Stimulated activated CD8-positive, alpha-beta memory T cell treated with anti-CD3 and anti-CD28 coated beads, Interleukin-7, amount 100 ng/mL, for 4 hours (primary cell): ENCODE measurements around the gene RUNX2.
A peak's percentile ranks its signal among the peaks of the same experiment; 100 is the strongest.

ENCODE experiments used
- DNase-seq, 2 donors: peaks; one replicate each; pipeline ENCODE4 v3.0.0-alpha.2; 2020; ENCODE audit warnings: low read depth in 2 of 2

RUNX2 gene

DNA sequence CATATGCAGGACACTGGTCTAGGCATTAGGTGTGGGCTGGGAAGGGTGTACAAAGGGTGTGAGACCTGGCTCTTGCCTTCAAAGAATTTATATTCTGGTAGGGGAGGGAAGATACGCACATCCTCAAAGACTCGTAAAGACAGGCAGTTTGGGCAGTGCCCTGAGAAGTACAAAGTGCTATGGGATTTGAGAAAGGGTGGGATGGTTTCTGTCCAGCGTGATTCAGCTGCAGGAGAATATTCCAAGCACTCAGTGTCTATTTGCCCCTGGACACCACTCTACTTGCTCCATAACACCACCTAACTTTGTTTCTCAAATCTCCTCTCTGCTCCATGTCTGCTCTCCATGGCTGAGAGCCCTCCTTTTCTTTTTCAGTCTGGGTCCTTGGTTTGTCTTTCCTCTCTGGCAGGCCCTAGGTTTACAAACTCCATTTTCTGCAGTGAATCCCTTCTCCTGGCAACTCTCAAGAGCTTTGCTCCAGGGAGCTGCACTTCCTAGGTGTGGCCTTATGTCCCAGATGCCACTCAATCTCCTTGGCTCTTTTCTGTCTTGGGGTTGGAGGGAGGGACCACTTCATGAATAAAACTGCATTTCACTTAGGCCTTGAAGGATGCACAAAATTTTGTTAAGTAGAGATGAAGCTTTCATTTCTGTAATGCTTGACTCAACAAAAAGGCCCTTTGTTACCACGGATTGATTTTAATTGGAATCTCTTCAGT is 377.2 kb downstream of the RUNX2 start:
- DNase-seq = no peak

DNA sequence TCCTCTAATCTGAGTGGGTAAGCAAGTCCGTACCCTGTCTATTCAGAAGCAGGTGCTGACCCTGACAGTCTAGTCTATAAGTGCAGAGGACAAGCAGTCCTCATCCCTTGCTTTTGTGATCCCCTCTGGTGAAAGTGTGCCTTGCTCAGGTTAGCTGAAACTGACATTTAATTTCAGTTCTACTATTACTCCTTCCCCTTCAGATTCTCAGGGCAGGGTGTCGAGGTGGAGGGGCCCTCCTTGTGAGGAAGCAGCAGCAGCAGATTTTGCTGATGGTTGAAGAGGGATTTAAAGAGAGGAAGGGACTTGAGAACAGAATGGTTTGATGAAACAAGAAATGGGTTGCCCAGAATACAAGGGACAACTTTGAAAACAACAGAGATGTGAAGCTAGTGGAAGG is 378.2 kb downstream of the RUNX2 start:
- no peak for DNase-seq

DNA sequence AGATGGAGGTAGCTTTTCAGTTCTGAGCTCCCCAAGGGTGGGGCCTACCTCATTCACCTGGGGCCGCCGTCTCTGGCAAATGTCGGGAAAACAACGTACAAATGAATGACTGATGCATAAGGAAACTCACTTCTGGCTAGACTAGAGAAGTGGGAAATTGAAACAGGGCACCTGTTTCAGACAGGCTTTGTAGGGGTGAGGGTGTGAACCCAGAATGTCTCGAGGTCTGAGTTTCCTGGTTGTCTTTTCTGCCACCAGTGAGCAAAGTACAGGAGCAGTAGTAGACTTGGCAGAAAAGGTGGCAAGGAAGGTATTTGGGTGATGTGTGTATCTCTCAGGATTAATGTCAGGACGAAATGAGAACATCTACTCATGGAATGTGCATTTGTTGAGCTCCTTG is 379.0 kb downstream of the RUNX2 start:
- DNase-seq = no peak

DNA sequence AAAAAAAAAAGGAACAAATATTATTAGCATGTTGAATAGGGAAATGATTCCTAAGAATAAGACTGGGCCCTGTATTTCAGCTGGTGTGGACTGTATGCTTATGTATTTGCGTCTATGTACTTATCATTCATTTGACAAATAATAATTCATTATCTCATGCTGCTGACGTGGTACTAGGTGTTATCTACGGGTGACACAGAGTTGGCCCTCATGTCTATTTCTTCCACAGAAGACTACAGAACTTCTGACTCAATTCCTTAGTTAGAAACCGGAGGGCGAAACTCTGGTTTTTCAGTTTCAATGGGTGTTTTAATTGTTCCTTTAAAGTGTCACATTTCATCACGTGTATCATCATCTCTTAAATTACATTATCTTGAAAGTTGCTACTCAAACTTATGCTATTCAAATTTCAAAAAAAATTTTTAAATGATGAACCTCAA is 381.7 kb downstream of the RUNX2 start:
- DNase-seq = no peak

DNA sequence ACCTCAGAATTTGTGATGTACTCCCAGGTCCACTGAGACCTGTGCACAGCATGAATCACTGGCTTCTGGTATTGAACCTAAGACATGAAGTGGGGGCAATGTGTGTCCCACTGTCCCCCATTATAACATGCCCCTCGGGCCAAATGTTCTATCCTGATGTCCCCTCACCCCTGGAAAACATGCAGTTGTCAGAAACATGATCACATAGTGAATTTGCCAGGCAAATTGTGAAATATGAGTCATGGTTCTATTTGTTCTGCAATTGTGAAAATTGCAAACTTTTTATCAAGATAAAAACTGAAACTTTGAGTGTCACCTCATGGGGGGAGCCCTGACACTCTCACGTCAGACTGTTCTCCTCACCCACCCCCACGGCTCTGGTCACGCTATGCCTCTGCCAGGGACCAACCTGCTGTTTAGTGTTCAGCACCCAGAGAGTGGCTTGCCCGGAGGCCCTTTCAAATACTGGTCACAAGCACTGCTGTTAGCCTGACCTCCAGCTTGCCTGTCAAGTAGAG is 382.2 kb downstream of the RUNX2 start:
- DNase-seq = peak; percentile 39 to 57

DNA sequence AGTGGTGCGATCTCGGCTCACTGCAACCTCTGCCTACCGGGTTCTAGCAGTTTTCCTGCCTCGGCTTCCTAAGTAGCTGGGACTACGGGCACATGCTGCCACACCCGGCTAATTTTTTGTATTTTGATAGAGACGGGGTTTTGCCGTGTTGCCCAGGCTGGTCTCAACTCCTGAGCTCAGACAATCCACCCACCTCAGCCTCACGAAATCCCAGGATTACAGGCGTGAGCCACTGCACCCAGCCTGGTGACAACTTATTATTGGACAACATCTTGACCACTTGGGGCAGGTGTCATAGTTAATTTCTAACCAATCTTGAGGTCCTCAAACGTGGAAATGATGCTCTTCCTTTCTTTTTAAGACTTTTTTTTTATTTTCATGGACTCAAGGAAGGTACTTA is 383.9 kb downstream of the RUNX2 start:
- no peak for DNase-seq

DNA sequence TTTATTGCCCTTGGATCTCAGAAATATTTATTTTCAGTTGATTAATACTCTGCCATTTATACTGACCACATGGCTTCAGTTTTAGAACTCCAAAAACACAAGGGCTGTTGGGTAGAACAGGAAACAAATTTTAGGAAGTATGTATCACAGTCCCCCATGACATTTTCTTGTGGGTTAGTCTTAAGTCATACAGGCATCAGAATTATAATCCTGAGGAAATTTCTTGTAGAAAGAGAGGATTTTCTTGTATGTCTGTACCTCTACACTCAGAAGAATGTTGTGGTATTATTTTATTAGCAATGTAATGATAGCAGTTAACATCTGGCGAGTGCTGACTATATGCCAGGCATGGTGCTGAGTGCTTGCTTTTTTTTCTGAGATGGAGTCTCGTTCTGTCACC is 384.7 kb downstream of the RUNX2 start:
- no peak for DNase-seq
